Activated CD4-positive, alpha-beta T cell treated with anti-CD3 and anti-CD28 coated beads, Interleukin-2, amount 10 ng/mL, durations not matched to agents 24 days and 14 days (primary cell): Measurements from ENCODE around the gene RIPOR3. TPM values are rescaled to one million over a fixed set of nuclear protein-coding genes. Genes with fewer than 3 reads are reported as not detected.
A peak's percentile ranks its signal among the peaks of the same experiment; 100 is the strongest.

Source experiments
- DNase-seq: peaks from one replicate; pipeline ENCODE4 v3.0.0; 2022
- H3K27ac Mint-ChIP-seq: one replicate; pipeline ENCODE4 v1.8.0; 2022; ENCODE audit warnings: mild to moderate bottlenecking, mixed read lengths
- H3K27me3 Mint-ChIP-seq: one replicate; pipeline ENCODE4 v1.8.0; 2022; ENCODE audit warnings: mixed read lengths
- H3K36me3 Mint-ChIP-seq: one replicate; pipeline ENCODE4 v1.8.0; 2022; ENCODE audit warnings: low read depth, mild to moderate bottlenecking, mixed read lengths
- H3K4me1 Mint-ChIP-seq: one replicate; pipeline ENCODE4 v1.8.0; 2021; ENCODE audit warnings: mixed read lengths
- H3K4me3 Mint-ChIP-seq: one replicate; pipeline ENCODE4 v1.8.0; 2022; ENCODE audit warnings: mild to moderate bottlenecking, moderate library complexity, mixed read lengths
- H3K9me3 Mint-ChIP-seq: one replicate; pipeline ENCODE4 v1.8.0; 2021; ENCODE audit warnings: mixed read lengths
- intact Hi-C: fragments of 100-400 bp; cut with micrococcal nuclease; formaldehyde crosslinking; loops from one replicate; pipeline ENCODE4 v1.15.1; 2023
- total RNA-seq: library from RNA; stranded (reverse); gene quantifications from 2 replicates; pipeline ENCODE4 v1.2.3, GENCODE V29; 2022

Gene RIPOR3
- total RNA-seq, 1 donor from 2014 or later = not detected

DNA sequence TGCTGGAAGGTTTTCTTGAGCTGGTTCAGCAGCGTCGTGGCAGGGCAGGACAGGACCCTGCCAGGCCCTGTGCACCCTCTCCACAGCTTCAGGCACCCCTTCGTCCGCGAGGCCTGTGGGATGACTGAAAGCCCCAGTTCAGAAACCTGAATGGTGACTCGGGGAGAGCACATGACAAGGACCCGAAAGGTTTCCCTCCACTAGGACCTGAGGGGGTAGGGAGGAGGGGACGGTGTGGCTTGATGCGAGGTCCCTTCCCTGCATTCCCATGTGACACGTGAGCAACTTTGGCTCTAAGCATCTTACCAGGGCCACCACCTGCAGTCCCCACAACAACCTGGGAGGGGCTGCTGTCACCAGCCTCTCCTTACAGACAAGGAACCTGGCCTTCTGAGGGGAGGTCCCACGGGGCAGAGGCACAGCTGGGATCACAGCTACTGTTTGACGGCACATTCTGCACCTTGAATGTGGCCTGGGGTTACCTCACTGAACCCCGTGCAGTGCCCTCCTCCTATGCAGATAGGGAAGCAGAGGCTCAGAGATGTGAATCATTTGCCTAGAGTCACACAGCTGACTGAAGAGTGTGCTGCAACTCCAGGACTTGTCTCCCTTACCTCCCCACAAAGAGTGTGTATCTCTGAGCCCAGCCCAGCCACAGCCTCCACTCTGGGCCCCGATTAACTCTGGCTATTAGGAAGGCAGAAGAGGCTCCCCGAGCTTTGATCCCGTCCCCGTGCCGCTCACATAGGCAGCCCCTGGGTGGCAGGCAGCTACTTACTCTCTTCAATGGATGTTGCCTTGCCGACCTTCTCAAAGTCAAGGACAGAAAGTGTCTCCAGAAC, 96.5 kb downstream of the RIPOR3 start:
- no peak overlapping the region for H3K4me3 Mint-ChIP-seq
- no peak for DNase-seq
- H3K27ac Mint-ChIP-seq = no peak overlapping the region
- no peaks in the 10 kb centered on the region for H3K9me3 Mint-ChIP-seq
- no peaks in the 10 kb centered on the region for H3K27me3 Mint-ChIP-seq
- no peaks in the 10 kb centered on the region for H3K4me1 Mint-ChIP-seq
- H3K36me3 Mint-ChIP-seq = no peaks in the 10 kb centered on the region
- intact Hi-C loops = no loop called here

DNA sequence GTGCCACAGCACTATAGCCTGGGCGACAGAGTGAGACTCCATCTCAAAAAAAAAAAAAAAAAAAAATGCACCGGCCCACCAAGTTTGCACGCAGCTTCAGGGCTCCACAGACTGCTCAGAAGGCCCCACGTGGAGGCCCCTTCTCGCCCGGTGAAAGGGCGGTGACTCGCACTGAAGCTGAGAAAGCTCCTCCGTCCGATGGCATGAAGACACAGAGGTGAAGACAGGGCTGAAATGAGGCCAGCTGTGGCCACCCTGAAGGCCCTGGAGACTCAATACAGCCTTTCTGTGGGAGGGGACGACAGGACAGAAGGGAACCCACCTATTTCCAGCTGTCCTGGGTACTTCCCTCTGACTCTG, 97.1 kb downstream of the RIPOR3 start:
- intact Hi-C loops = no loop called here
- Mint-ChIP-seq H3K9me3 (no peaks in the 10 kb centered on the region), H3K36me3 (peaks cover 3% of the 10 kb centered on the region), H3K4me1 (no peaks in the 10 kb centered on the region), H3K27ac (no peak overlapping the region), H3K27me3 (no peaks in the 10 kb centered on the region), H3K4me3 (no peak overlapping the region)
- no peak for DNase-seq

DNA sequence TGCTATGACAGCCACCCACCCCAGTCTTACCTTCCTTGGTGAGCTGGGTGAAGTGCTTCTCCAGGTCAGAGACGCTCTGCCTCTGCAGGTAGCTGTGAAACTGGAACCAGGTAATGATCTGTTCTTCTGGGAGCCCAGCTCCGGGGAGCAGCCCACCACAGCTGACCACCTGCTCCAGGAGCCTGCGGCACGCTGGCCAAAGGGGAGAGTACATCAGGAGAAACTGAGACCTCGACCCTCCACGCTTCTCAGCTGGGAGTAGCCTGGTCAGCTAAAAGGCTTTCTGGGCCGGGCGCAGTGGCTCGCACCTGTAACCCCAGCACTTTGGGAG, 98.4 kb downstream of the RIPOR3 start:
- H3K9me3 Mint-ChIP-seq = no peaks in the 10 kb centered on the region
- no peaks in the 10 kb centered on the region for H3K27me3 Mint-ChIP-seq
- peaks cover 8% of the 10 kb centered on the region for H3K36me3 Mint-ChIP-seq
- no peaks in the 10 kb centered on the region for H3K4me1 Mint-ChIP-seq
- intact Hi-C loops = no loop called here
- DNase-seq = no peak
- H3K27ac Mint-ChIP-seq = no peak overlapping the region
- no peak overlapping the region for H3K4me3 Mint-ChIP-seq

GRCh38 chr20:50592282-50593004, 98.9 kb downstream of the RIPOR3 start:
- peaks cover 8% of the 10 kb centered on the region for H3K36me3 Mint-ChIP-seq
- DNase-seq = no peak
- no peaks in the 10 kb centered on the region for H3K9me3 Mint-ChIP-seq
- intact Hi-C loops = no loop called here
- no peak overlapping the region for H3K27ac Mint-ChIP-seq
- H3K4me1 Mint-ChIP-seq = no peaks in the 10 kb centered on the region
- H3K4me3 Mint-ChIP-seq = no peak overlapping the region
- H3K27me3 Mint-ChIP-seq = no peaks in the 10 kb centered on the region

DNA sequence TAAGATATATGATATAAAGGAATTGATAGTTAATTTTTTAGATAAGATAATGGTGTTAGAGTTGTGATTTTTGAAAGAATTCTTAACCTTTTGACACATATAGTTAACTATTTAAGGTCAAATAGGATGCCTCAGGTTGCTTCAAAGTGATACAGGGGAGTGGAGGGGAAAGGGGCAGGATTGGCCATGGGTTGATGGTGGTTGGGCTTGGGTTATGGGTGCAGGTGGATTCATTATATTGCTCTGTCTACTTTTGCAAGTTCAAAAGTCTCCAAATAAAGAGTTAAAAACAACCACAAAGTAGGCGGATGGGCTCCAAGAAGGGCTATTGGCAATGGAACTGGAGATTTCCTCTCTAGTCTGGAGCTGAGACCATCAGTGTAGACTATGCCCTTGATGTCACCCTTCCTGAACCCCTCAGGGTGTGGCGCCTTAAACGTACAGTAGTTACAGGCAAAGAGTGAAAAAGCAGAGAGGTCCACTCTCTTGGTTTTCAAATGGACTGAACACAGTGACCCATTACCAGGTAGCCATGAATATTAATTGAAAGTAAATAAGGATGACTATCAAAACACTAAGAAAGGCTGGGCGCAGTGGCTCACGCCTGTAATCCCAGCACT, 100.0 kb downstream of the RIPOR3 start:
- intact Hi-C loops = no loop called here
- Mint-ChIP-seq H3K9me3 (no peaks in the 10 kb centered on the region), H3K27ac (no peak overlapping the region), H3K4me3 (no peak overlapping the region), H3K27me3 (no peaks in the 10 kb centered on the region), H3K36me3 (peaks cover 13% of the 10 kb centered on the region), H3K4me1 (no peaks in the 10 kb centered on the region)
- DNase-seq = no peak

- Mint-ChIP-seq H3K36me3 (peaks cover 17% of the 10 kb centered on the region), H3K4me3 (no peak overlapping the region), H3K27me3 (no peaks in the 10 kb centered on the region), H3K27ac (no peak overlapping the region), H3K4me1 (no peaks in the 10 kb centered on the region), H3K9me3 (no peaks in the 10 kb centered on the region)
- no peak for DNase-seq
- intact Hi-C loops = no loop called here
Measured at GRCh38 chr20:50590348-50590664, 101.0 kb downstream of the RIPOR3 start.

GRCh38 chr20:50589548-50590347, 101.6 kb downstream of the RIPOR3 start:
- no peak for DNase-seq
- Mint-ChIP-seq H3K27me3 (no peaks in the 10 kb centered on the region), H3K4me3 (no peak overlapping the region), H3K9me3 (no peaks in the 10 kb centered on the region), H3K36me3 (peaks cover 21% of the 10 kb centered on the region), H3K4me1 (no peaks in the 10 kb centered on the region), H3K27ac (no peak overlapping the region)
- intact Hi-C loops = no loop called here

GRCh38 chr20:50588034-50588736, 103.2 kb downstream of the RIPOR3 start:
- intact Hi-C loops = no loop called here
- H3K36me3 Mint-ChIP-seq = peaks cover 25% of the 10 kb centered on the region
- no peaks in the 10 kb centered on the region for H3K27me3 Mint-ChIP-seq
- H3K4me3 Mint-ChIP-seq = no peak overlapping the region
- H3K27ac Mint-ChIP-seq = peak overlapping the region; percentile 17
- peak; percentile 92 for DNase-seq
- no peaks in the 10 kb centered on the region for H3K4me1 Mint-ChIP-seq
- no peaks in the 10 kb centered on the region for H3K9me3 Mint-ChIP-seq

GRCh38 chr20:50587291-50587961, 103.9 kb downstream of the RIPOR3 start:
- Mint-ChIP-seq H3K36me3 (peaks cover 31% of the 10 kb centered on the region), H3K27ac (no peak overlapping the region), H3K4me3 (no peak overlapping the region), H3K9me3 (no peaks in the 10 kb centered on the region), H3K4me1 (no peaks in the 10 kb centered on the region), H3K27me3 (no peaks in the 10 kb centered on the region)
- intact Hi-C loops = no loop called here
- no peak for DNase-seq

DNA sequence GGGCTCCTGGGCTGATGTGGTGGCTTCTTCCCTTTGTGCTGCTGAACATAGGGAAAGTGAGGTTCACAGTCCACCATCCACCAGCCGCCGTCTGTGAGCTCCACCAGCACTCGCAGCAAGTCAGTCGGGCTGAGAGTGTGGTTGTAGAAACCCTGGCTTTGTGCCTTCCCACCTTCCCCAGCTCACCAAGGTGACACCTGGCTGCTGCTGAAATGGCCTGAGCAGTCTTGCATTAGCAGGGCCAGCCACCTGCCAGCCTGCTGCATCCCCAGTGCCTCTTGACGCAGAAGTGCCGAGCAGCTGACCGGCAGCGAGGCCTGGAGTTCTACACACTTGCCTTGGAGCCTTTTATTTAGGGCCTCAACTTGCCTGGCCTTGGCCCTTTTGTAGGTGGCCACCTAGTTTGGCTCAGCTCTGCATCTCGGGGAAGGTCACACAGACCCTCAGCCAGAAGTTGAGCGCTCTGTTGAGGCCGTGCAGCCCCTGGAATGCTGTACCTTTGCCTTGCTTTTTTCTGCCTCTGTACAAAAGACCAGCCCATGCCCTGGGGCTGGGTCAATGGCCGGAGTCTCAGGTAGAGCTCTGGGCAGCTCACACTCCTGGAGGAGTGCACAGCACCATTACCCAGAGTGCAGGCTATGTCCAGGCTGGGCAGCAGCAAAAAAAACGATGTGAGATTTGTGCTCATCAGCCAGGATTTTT, 104.7 kb downstream of the RIPOR3 start:
- peaks cover 36% of the 10 kb centered on the region for H3K36me3 Mint-ChIP-seq
- no peak for DNase-seq
- H3K9me3 Mint-ChIP-seq = no peaks in the 10 kb centered on the region
- no peak overlapping the region for H3K27ac Mint-ChIP-seq
- H3K27me3 Mint-ChIP-seq = no peaks in the 10 kb centered on the region
- no peak overlapping the region for H3K4me3 Mint-ChIP-seq
- intact Hi-C loops = no loop called here
- no peaks in the 10 kb centered on the region for H3K4me1 Mint-ChIP-seq

GRCh38 chr20:50585678-50586077, 105.7 kb downstream of the RIPOR3 start:
- Mint-ChIP-seq H3K27me3 (no peaks in the 10 kb centered on the region), H3K9me3 (no peaks in the 10 kb centered on the region), H3K4me3 (no peak overlapping the region), H3K36me3 (peaks cover 42% of the 10 kb centered on the region), H3K27ac (no peak overlapping the region), H3K4me1 (no peaks in the 10 kb centered on the region)
- no peak for DNase-seq
- intact Hi-C loops = no loop called here

DNA sequence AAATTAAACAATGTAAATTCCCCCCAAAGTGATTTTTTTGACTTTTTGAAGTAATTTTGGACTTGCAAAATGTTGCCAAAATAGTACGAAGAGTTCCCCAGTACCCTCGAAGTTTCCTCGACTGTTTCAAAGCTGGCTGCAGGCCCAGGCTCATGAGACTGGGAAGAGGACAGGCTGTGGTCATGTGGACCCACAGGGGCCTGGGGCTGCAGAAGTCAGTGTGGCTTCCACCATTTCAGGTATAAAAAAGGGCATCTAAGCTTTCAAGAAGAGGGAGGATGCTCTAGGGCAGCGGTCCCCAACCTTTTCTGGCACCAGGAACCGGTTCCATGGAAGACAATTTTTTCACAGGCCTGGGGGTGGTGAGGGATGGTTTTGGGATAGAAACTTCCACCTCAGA, 106.1 kb downstream of the RIPOR3 start:
- Mint-ChIP-seq H3K4me1 (no peaks in the 10 kb centered on the region), H3K36me3 (peaks cover 46% of the 10 kb centered on the region), H3K27ac (no peak overlapping the region), H3K4me3 (no peak overlapping the region), H3K27me3 (no peaks in the 10 kb centered on the region), H3K9me3 (no peaks in the 10 kb centered on the region)
- intact Hi-C loops = no loop called here
- no peak for DNase-seq

DNA sequence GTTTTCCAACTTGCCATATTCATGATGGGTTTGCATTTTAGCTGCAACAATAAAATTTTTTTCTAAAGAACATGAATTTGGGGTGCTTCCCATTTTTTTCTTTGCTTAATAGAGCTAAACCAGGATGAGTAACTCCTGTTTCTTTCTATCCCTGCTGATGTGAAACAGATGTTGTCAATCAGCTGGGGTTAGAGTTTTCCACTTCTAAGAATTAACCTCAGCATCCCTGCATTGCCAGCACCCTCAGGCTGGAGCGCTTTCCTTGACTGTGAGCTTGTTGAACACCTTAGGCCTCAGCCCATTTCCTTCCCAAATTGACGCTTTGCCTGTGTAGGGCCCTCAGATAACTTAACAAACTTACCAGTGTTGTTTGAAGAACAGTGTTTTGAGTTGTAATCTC, 106.7 kb downstream of the RIPOR3 start:
- Mint-ChIP-seq H3K4me3 (no peak overlapping the region), H3K27me3 (no peaks in the 10 kb centered on the region), H3K4me1 (no peaks in the 10 kb centered on the region), H3K9me3 (no peaks in the 10 kb centered on the region), H3K36me3 (peaks cover 51% of the 10 kb centered on the region), H3K27ac (no peak overlapping the region)
- intact Hi-C loops = no loop called here
- no peak for DNase-seq
